Endothelial cell (in vitro differentiated cells): ENCODE measurements around the gene SRMS. TPM values are rescaled to one million over a fixed set of nuclear protein-coding genes. Genes with fewer than 3 reads are reported as not detected.

ENCODE experiments used
- DNase-seq: peaks from one replicate; pipeline ENCODE4 v3.0.0; 2021; ENCODE audit warnings: low spot score
- H3K27ac Mint-ChIP-seq: one replicate; pipeline ENCODE4 v1.8.0; 2021; ENCODE audit warnings: mixed read lengths, inconsistent platforms; ENCODE audit not compliant: unreplicated experiment
- H3K27me3 Mint-ChIP-seq: one replicate; pipeline ENCODE4 v1.8.0; 2021; ENCODE audit warnings: mild to moderate bottlenecking, moderate library complexity, mixed read lengths, inconsistent platforms; ENCODE audit not compliant: unreplicated experiment
- H3K36me3 Mint-ChIP-seq: one replicate; pipeline ENCODE4 v1.8.0; 2021; ENCODE audit warnings: mild to moderate bottlenecking, low read depth, mixed read lengths, inconsistent platforms; ENCODE audit not compliant: unreplicated experiment
- H3K4me1 Mint-ChIP-seq: one replicate; pipeline ENCODE4 v1.8.0; 2021; ENCODE audit warnings: mild to moderate bottlenecking, mixed read lengths, inconsistent platforms; ENCODE audit not compliant: unreplicated experiment
- H3K4me3 Mint-ChIP-seq: one replicate; pipeline ENCODE4 v1.8.0; 2021; ENCODE audit warnings: mild to moderate bottlenecking, mixed read lengths, inconsistent platforms; ENCODE audit not compliant: unreplicated experiment
- H3K9me3 Mint-ChIP-seq: one replicate; pipeline ENCODE4 v1.8.0; 2021; ENCODE audit warnings: mixed read lengths, inconsistent platforms; ENCODE audit not compliant: unreplicated experiment
- CTCF ChIP-seq: fragments of 200-600 bp; sonication (generic); IDR thresholded peaks from one replicate; pipeline ENCODE4 v1.5.0; 2021; ENCODE audit warnings: antibody characterized with exemption; ENCODE audit not compliant: unreplicated experiment
- total RNA-seq: library from RNA; stranded (reverse); fragmentation: NEBNext Ultra II Directional; extraction: Animal tissue kit (Norgen Biotek cat#: 25700); gene quantifications from one replicate; pipeline ENCODE4 v1.2.1, GENCODE V29; 2021; ENCODE audit not compliant: unreplicated experiment

SRMS gene
- total RNA-seq, 1 donor from 2014 or later = not detected

DNA sequence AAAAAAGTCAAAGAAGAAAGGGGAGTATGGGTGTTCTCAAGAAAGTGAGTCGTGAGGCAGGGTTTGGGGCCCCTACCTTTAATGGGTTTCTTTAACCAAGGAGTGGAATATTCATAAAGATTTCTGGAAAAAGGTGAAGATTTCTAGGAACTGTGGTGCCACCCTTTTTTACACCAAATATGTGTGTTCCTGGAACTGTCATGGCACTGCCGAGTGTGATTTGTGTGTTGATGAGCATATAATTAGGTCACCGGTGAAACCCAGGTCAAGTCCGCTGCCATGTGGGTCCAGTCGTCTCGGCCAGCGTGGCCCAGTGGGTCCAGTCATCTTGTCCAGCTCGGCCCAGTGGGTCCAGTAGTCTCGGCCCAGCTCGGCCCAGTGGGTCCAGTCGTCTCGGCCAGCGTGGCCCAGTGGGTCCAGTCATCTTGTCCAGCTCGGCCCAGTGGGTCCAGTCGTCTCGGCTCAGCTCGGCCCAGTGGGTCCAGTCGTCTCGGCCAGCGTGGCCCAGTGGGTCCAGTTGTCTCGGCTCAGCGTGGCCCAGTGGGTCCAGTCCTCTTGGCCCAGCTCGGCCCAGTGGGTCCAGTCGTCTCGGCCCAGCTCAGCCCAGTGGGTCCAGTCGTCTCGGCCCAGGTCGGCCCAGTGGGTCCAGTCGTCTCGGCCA lies 40.3 kb downstream of the SRMS start:
- no peak for DNase-seq
- no peak overlapping the region for H3K27ac Mint-ChIP-seq
- peaks cover 20% of the 10 kb centered on the region for H3K36me3 Mint-ChIP-seq
- peaks cover 3% of the 10 kb centered on the region for H3K9me3 Mint-ChIP-seq
- no peaks in the 10 kb centered on the region for H3K4me1 Mint-ChIP-seq
- TF ChIP-seq CTCF = no peak
- H3K4me3 Mint-ChIP-seq = no peak overlapping the region
- peaks cover 8% of the 10 kb centered on the region for H3K27me3 Mint-ChIP-seq

DNA sequence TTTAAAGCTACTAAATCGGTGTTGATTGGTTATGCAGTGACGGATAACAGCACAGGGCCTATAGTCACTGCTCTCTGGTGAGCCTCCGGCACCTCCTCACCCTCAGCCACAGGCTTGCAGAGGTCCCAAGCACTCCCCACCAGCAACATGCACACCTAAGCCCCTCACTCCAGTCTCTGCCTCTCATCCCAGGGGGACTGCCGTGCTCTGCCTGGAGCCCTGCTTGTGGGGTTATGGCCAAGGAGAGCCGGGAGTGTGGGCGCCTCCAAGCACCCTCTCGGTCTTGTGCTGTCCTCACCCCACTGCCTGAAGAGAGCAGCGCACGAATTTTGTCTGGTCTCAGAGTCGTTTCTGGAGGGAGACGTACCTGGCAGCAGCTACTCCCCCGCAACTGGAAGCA lies 41.8 kb downstream of the SRMS start:
- Mint-ChIP-seq H3K27ac (no peak overlapping the region), H3K36me3 (peaks cover 18% of the 10 kb centered on the region), H3K4me1 (peaks cover 2% of the 10 kb centered on the region), H3K4me3 (no peak overlapping the region), H3K27me3 (peaks cover 8% of the 10 kb centered on the region), H3K9me3 (peaks cover 3% of the 10 kb centered on the region)
- DNase-seq = no peak
- TF ChIP-seq CTCF = no peak

DNA sequence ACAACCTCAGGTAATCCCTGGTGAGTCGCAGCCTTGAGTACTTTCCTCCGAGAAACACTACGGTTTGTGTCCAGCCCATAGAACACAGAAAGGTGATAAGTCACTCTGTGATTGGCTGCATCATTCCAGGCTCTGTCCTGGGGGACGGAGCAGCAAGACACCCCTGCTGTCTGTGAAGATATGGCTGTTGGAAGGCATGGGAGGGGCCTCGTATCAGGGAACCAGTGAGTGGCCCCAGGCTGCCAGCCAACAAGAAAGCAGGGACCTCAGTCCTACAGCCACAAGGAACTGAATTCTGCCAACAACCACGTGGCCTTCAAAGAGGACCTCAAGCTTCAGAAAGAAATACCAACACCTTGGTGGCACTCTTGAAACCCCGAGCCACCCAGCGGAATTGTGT lies 42.3 kb downstream of the SRMS start:
- H3K27me3 Mint-ChIP-seq = peaks cover 8% of the 10 kb centered on the region

GRCh38 chr20:63504642-63505041 lies 42.9 kb downstream of the SRMS start:
- Mint-ChIP-seq H3K4me3 (no peak overlapping the region), H3K27me3 (peaks cover 8% of the 10 kb centered on the region), H3K36me3 (peaks cover 18% of the 10 kb centered on the region), H3K27ac (no peak overlapping the region), H3K9me3 (peaks cover 3% of the 10 kb centered on the region), H3K4me1 (peaks cover 2% of the 10 kb centered on the region)
- DNase-seq = no peak
- TF ChIP-seq CTCF = no peak

More for the DNA sequence above, 42.3 kb downstream of the SRMS start:
- DNase-seq = no peak
- H3K4me3 Mint-ChIP-seq = no peak overlapping the region
- H3K36me3 Mint-ChIP-seq = peaks cover 18% of the 10 kb centered on the region
- TF ChIP-seq CTCF = no peak
- H3K27ac Mint-ChIP-seq = no peak overlapping the region
- peaks cover 3% of the 10 kb centered on the region for H3K9me3 Mint-ChIP-seq
- peaks cover 2% of the 10 kb centered on the region for H3K4me1 Mint-ChIP-seq

DNA sequence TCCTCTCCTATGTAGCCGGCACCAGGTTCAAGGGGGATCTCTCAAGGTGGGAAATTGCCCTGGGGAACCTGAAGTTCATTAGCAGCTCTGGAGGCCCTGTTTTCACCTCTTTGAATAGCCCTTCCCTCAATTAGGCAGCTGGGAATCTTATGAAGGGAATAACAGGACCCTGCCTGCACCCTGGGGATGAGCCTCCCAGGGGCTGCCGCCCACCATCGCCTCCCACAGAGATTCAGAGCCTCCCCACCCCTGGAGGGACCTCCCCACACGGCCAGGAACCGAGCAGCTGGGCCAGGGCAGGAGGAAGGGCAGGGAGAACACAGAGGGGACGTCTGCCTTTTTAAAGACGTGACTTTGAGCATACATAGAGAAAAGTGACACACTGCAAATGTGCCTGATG lies 44.0 kb downstream of the SRMS start:
- Mint-ChIP-seq H3K27ac (no peak overlapping the region), H3K4me3 (no peak overlapping the region), H3K27me3 (peaks cover 3% of the 10 kb centered on the region), H3K9me3 (peaks cover 3% of the 10 kb centered on the region), H3K4me1 (peaks cover 2% of the 10 kb centered on the region), H3K36me3 (peaks cover 14% of the 10 kb centered on the region)
- DNase-seq = no peak
- TF ChIP-seq CTCF = no peak
